NCI-H1048 (cell line): ENCODE data around the gene ARHGEF4.

Experiments used
- DNase-seq: peaks from one replicate; lab custom pipeline; 2025; lab: John Stamatoyannopoulos, UW

The ARHGEF4 gene

GRCh38 chr2:130851624-130852382 lies 15.1 kb downstream of the ARHGEF4 start:
- no peak for DNase-seq

- no peak for DNase-seq
Observed at GRCh38 chr2:130852521-130853115, 15.9 kb downstream of the ARHGEF4 start.

- DNase-seq: no peak
Observed at GRCh38 chr2:130853391-130853790, 16.7 kb downstream of the ARHGEF4 start.

- no peak for DNase-seq
Observed at GRCh38 chr2:130854301-130854700, 17.6 kb downstream of the ARHGEF4 start.

- DNase-seq: peak; percentile 15
Observed at GRCh38 chr2:130864830-130865800, 28.4 kb downstream of the ARHGEF4 start.

GRCh38 chr2:130869441-130870160 lies 32.9 kb downstream of the ARHGEF4 start:
- DNase-seq: no peak

- no peak for DNase-seq
Observed at GRCh38 chr2:130870161-130870485, 33.4 kb downstream of the ARHGEF4 start.

GRCh38 chr2:130870779-130871178 lies 34.1 kb downstream of the ARHGEF4 start:
- no peak for DNase-seq

- no peak for DNase-seq
Observed at GRCh38 chr2:130871843-130872740, 35.4 kb downstream of the ARHGEF4 start.

- DNase-seq: no peak
Observed at GRCh38 chr2:130872741-130873125, 36.0 kb downstream of the ARHGEF4 start.

- DNase-seq: peak; percentile 14
Observed at GRCh38 chr2:130873700-130874346, 37.1 kb downstream of the ARHGEF4 start.

- no peak for DNase-seq
Observed at GRCh38 chr2:130874512-130874911, 37.8 kb downstream of the ARHGEF4 start.

GRCh38 chr2:130875935-130876334 lies 39.2 kb downstream of the ARHGEF4 start:
- DNase-seq: no peak

GRCh38 chr2:130877258-130877657 lies 40.5 kb downstream of the ARHGEF4 start:
- no peak for DNase-seq

GRCh38 chr2:130878316-130878715 lies 41.6 kb downstream of the ARHGEF4 start:
- DNase-seq: no peak

GRCh38 chr2:130878933-130879332 lies 42.2 kb downstream of the ARHGEF4 start:
- DNase-seq: no peak

GRCh38 chr2:130882111-130882690 lies 45.5 kb downstream of the ARHGEF4 start:
- DNase-seq: no peak

GRCh38 chr2:130882991-130883390 lies 46.3 kb downstream of the ARHGEF4 start:
- DNase-seq: no peak

- no peak for DNase-seq
Observed at GRCh38 chr2:130883496-130883895, 46.8 kb downstream of the ARHGEF4 start.

- DNase-seq: no peak
Observed at GRCh38 chr2:130884013-130884412, 47.3 kb downstream of the ARHGEF4 start.
